Stomach smooth muscle (tissue), 2 donors: ENCODE measurements around the gene NLGN1.
"Not testable (repeated sequence)": the region's sequence is repeated elsewhere in the genome, so short reads cannot be mapped to it uniquely, and the experiment has no call there.

Experiments
- H3K27ac ChIP-seq: one replicate; pipeline ENCODE4 v1.7.0; 2013; ENCODE audit warnings: mild to moderate bottlenecking, low read length, inconsistent platforms
- H3K27me3 ChIP-seq, 2 donors: one replicate each; pipeline ENCODE4 v1.7.0; 2013; ENCODE audit warnings: low read length in 2 of 2; ENCODE audit not compliant: insufficient read depth in 2 of 2, control insufficient read depth in 1 of 2
- H3K36me3 ChIP-seq, 2 donors: one replicate each; pipeline ENCODE4 v1.7.0; 2013; ENCODE audit warnings: low read length in 2 of 2; ENCODE audit not compliant: control insufficient read depth in 2 of 2, insufficient read depth in 2 of 2
- H3K4me1 ChIP-seq: one replicate; pipeline ENCODE4 v1.7.0; 2013; ENCODE audit warnings: low read length; ENCODE audit not compliant: control insufficient read depth, insufficient read depth
- H3K4me3 ChIP-seq, 2 donors: one replicate each; pipeline ENCODE4 v1.7.0; 2013; ENCODE audit warnings: low read length in 2 of 2
- H3K9ac ChIP-seq, 2 donors: one replicate each; pipeline ENCODE4 v1.7.0; 2013; ENCODE audit warnings: low read length in 2 of 2, mild to moderate bottlenecking in 1 of 2
- H3K9me3 ChIP-seq, 2 donors: one replicate each; pipeline ENCODE4 v1.7.0; 2013; ENCODE audit warnings: low read length in 2 of 2; ENCODE audit not compliant: control insufficient read depth in 2 of 2
- donor health status: healthy.
- donor health status: Pancreatic carcinoma.

The NLGN1 gene

GRCh38 chr3:174202561-174202960 lies 805.0 kb downstream of the NLGN1 start:
- no peak overlapping the region for H3K4me3 ChIP-seq

GRCh38 chr3:174204765-174205164 lies 807.2 kb downstream of the NLGN1 start:
- Histone ChIP-seq H3K27me3 (no peaks in the 10 kb centered on the region), H3K4me3 (no peak overlapping the region), H3K4me1 (no peaks in the 10 kb centered on the region), H3K9me3 (no peaks in the 10 kb centered on the region), H3K9ac (no peak overlapping the region), H3K27ac (no peak overlapping the region), H3K36me3 (no peaks in the 10 kb centered on the region)

More at GRCh38 chr3:174202561-174202960, 805.0 kb downstream of the NLGN1 start:
- no peaks in the 10 kb centered on the region for H3K36me3 ChIP-seq
- H3K27ac ChIP-seq = no peak overlapping the region
- no peaks in the 10 kb centered on the region for H3K9me3 ChIP-seq
- H3K27me3 ChIP-seq = no peaks in the 10 kb centered on the region
- H3K9ac ChIP-seq = no peak overlapping the region
- no peaks in the 10 kb centered on the region for H3K4me1 ChIP-seq

GRCh38 chr3:174206607-174207192 lies 809.2 kb downstream of the NLGN1 start:
- no peaks in the 10 kb centered on the region for H3K4me1 ChIP-seq
- no peaks in the 10 kb centered on the region for H3K36me3 ChIP-seq
- no peaks in the 10 kb centered on the region for H3K27me3 ChIP-seq
- H3K9ac ChIP-seq = no peak overlapping the region
- H3K9me3 ChIP-seq = no peaks in the 10 kb centered on the region
- H3K4me3 ChIP-seq = no peak overlapping the region
- no peak overlapping the region for H3K27ac ChIP-seq

- no peaks in the 10 kb centered on the region for H3K27me3 ChIP-seq
- no peaks in the 10 kb centered on the region for H3K9me3 ChIP-seq
- H3K4me1 ChIP-seq = no peaks in the 10 kb centered on the region
- H3K27ac ChIP-seq = no peak overlapping the region
- H3K9ac ChIP-seq = no peak overlapping the region
- H3K36me3 ChIP-seq = no peaks in the 10 kb centered on the region
- H3K4me3 ChIP-seq = no peak overlapping the region
Observed at GRCh38 chr3:174208161-174208560, 810.6 kb downstream of the NLGN1 start.

GRCh38 chr3:174211896-174212295 lies 814.4 kb downstream of the NLGN1 start:
- not testable (repeated sequence) for H3K4me1 ChIP-seq, H3K36me3 ChIP-seq, H3K27ac ChIP-seq, H3K4me3 ChIP-seq, H3K9ac ChIP-seq, H3K27me3 ChIP-seq, H3K9me3 ChIP-seq

- Histone ChIP-seq H3K9me3 (no peaks in the 10 kb centered on the region), H3K4me3 (no peak overlapping the region), H3K4me1 (no peaks in the 10 kb centered on the region), H3K36me3 (no peaks in the 10 kb centered on the region), H3K27ac (no peak overlapping the region), H3K27me3 (no peaks in the 10 kb centered on the region), H3K9ac (no peak overlapping the region)
Observed at GRCh38 chr3:174215456-174215855, 817.9 kb downstream of the NLGN1 start.

GRCh38 chr3:174216019-174216418 lies 818.5 kb downstream of the NLGN1 start:
- Histone ChIP-seq H3K27me3 (no peaks in the 10 kb centered on the region), H3K9me3 (no peaks in the 10 kb centered on the region), H3K4me3 (no peak overlapping the region), H3K27ac (no peak overlapping the region), H3K9ac (no peak overlapping the region), H3K36me3 (no peaks in the 10 kb centered on the region), H3K4me1 (no peaks in the 10 kb centered on the region)

- no peaks in the 10 kb centered on the region for H3K4me1 ChIP-seq
- no peak overlapping the region for H3K9ac ChIP-seq
- no peak overlapping the region for H3K4me3 ChIP-seq
- no peak overlapping the region for H3K27ac ChIP-seq
- no peaks in the 10 kb centered on the region for H3K9me3 ChIP-seq
- no peaks in the 10 kb centered on the region for H3K36me3 ChIP-seq
- H3K27me3 ChIP-seq = no peaks in the 10 kb centered on the region
Observed at GRCh38 chr3:174216946-174217718, 819.6 kb downstream of the NLGN1 start.

- Histone ChIP-seq H3K27me3 (no peaks in the 10 kb centered on the region), H3K9ac (no peak overlapping the region), H3K27ac (no peak overlapping the region), H3K4me3 (no peak overlapping the region), H3K9me3 (no peaks in the 10 kb centered on the region), H3K4me1 (no peaks in the 10 kb centered on the region), H3K36me3 (no peaks in the 10 kb centered on the region)
Observed at GRCh38 chr3:174218016-174218415, 820.5 kb downstream of the NLGN1 start.

- no peak overlapping the region for H3K4me3 ChIP-seq
- H3K36me3 ChIP-seq = no peaks in the 10 kb centered on the region
- no peak overlapping the region for H3K9ac ChIP-seq
- H3K27ac ChIP-seq = no peak overlapping the region
- H3K9me3 ChIP-seq = no peaks in the 10 kb centered on the region
- H3K4me1 ChIP-seq = no peaks in the 10 kb centered on the region
- H3K27me3 ChIP-seq = no peaks in the 10 kb centered on the region
Observed at GRCh38 chr3:174219738-174220137, 822.2 kb downstream of the NLGN1 start.
